ENCODE results near the gene OXCT1. TPM values are rescaled to one million over a fixed set of nuclear protein-coding genes. Genes with fewer than 3 reads are reported as not detected.
A peak's percentile ranks its signal among the peaks of the same experiment; 100 is the strongest.

OXCT1 gene
- total and polyA plus RNA-seq, 2 donors (not counting 3 experiments of a cell fraction or from before 2014, with no cell fraction given) = 12.8 to 37.4 TPM

GRCh38 chr5:41835645-41836044 is 34.6 kb downstream of the OXCT1 start:
- intact Hi-C loops (cut with micrococcal nuclease) (loop anchor here (1.0 to 2.0 kb wide), 2 partner anchors 46 to 69 kb away; partner anchors contain the start of gene RIMOC1), dilution Hi-C loops (cut with MboI; ENCODE audit: extremely low pct_ligation_motif_present, low sequenced_read_pairs) (no loop called here)

More at GRCh38 chr5:41835645-41836044, 34.6 kb downstream of the OXCT1 start:
- H3K4me3 ChIP-seq (replicated peaks in 1 of 3; ENCODE audit: insufficient read depth in 1 of 3, low read depth in 1 of 3, low read length in 3 of 3) = no peak overlapping the region
- H4K20me1 ChIP-seq (replicated peaks; ENCODE audit: control insufficient read depth, extremely low read depth, insufficient read depth, low read length) = no peaks in the 10 kb centered on the region
- no peaks in the 10 kb centered on the region for H3K9me1 ChIP-seq (replicated peaks; ENCODE audit: control insufficient read depth, extremely low read depth, insufficient read depth, low read length)
- no TSS peak for BruUV-seq (replicated peaks)
- peaks cover 38% of the 10 kb centered on the region for H3K4me1 ChIP-seq (ENCODE audit: control insufficient read depth, extremely low read depth, insufficient read depth, low read length)
- CTCF ChIA-PET = interaction anchor here (1.3 to 5.1 kb wide), 8 partner anchors 8 to 119 kb away, joined by 3 to 23 read pairs (median 8); no protein-coding TSS in a partner anchor
- FAIRE-seq (peak; percentile 94), DNase-seq (ENCODE audit: low read depth, low spot score) (peak; percentile 89)
- POLR2A ChIA-PET = interaction anchor here (0.6 kb wide), 1 partner anchor 1205 kb away, joined by 3 read pairs; no protein-coding TSS in a partner anchor
- peak overlapping the region; percentile 60 for H3K27ac ChIP-seq (ENCODE audit: insufficient read depth, low read depth, low read length)
- no peak overlapping the region for H3K4me2 ChIP-seq (ENCODE audit: insufficient read depth, low read length)
- peak overlapping the region; percentile 43 for H3K9ac ChIP-seq (replicated peaks; ENCODE audit: extremely low read depth, insufficient read depth, low read length)
- no peaks in the 10 kb centered on the region for H3K79me2 ChIP-seq (ENCODE audit: control insufficient read depth, insufficient read depth, low read length)
- H3K27me3 ChIP-seq (ENCODE audit: control insufficient read depth in 2 of 2, insufficient read depth in 2 of 2, low read length in 2 of 2) = no peaks in the 10 kb centered on the region
- TF ChIP-seq MYC (IDR thresholded peaks at IDR 0.05; ENCODE audit: low read depth, low read length) = peak; percentile 29
- no peak for TF ChIP-seq JUN (IDR thresholded peaks at IDR 0.05; ENCODE audit: borderline replicate concordance, insufficient read depth, insufficient read length, low read depth)
- no peak for TF ChIP-seq EZH2 (IDR thresholded peaks at IDR 0.05; ENCODE audit: borderline replicate concordance, low read depth, low read length, severe bottlenecking)
- TF ChIP-seq FOS (IDR thresholded peaks at IDR 0.05; ENCODE audit: borderline replicate concordance, insufficient read depth, low read length) = peak; percentile 73
- TF ChIP-seq MAX (IDR thresholded peaks at IDR 0.05; ENCODE audit: insufficient read depth, insufficient read length) = peak; percentile 72
- TF ChIP-seq, protein P1, sequence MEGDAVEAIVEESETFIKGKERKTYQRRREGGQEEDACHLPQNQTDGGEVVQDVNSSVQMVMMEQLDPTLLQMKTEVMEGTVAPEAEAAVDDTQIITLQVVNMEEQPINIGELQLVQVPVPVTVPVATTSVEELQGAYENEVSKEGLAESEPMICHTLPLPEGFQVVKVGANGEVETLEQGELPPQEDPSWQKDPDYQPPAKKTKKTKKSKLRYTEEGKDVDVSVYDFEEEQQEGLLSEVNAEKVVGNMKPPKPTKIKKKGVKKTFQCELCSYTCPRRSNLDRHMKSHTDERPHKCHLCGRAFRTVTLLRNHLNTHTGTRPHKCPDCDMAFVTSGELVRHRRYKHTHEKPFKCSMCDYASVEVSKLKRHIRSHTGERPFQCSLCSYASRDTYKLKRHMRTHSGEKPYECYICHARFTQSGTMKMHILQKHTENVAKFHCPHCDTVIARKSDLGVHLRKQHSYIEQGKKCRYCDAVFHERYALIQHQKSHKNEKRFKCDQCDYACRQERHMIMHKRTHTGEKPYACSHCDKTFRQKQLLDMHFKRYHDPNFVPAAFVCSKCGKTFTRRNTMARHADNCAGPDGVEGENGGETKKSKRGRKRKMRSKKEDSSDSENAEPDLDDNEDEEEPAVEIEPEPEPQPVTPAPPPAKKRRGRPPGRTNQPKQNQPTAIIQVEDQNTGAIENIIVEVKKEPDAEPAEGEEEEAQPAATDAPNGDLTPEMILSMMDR (IDR thresholded peaks at IDR 0.05; ENCODE audit: extremely low read depth in 1 of 2, insufficient read depth in 1 of 2, low read depth in 1 of 2, low read length in 2 of 2) = no peak
- TF ChIP-seq POLR2AphosphoS5 (IDR thresholded peaks at IDR 0.05; ENCODE audit: insufficient read depth, low read depth, low read length) = no peak
- no peak for TF ChIP-seq GATA2 (IDR thresholded peaks at IDR 0.05; ENCODE audit: insufficient read depth, insufficient read length, low read depth, low read length)
- TF ChIP-seq POLR2A (IDR thresholded peaks at IDR 0.05; ENCODE audit: low read depth, low read length) = peak; percentile 29
- peaks cover 0 to 4% of the 10 kb centered on the region in 2 experiments for H3K36me3 ChIP-seq (ENCODE audit: control insufficient read depth in 2 of 2, extremely low read depth in 1 of 2, insufficient read depth in 2 of 2, low read length in 2 of 2)
- H3K9me3 ChIP-seq (replicated peaks; ENCODE audit: control insufficient read depth, insufficient read depth, low read length) = no peaks in the 10 kb centered on the region
- H2AFZ ChIP-seq (ENCODE audit: low read depth, low read length) = no peak overlapping the region
